T-helper 1 cell treated with Interleukin-12 subunit alpha and Interleukin-12 subunit beta and Interleukin-4 antibody, amounts not matched to agents 30 μg/mL and 1 μg/mL, for 36 hours (primary cell): Measurements from ENCODE around the gene TICAM2.
A peak's percentile ranks its signal among the peaks of the same experiment; 100 is the strongest.

Experiments used
- H3K27ac Mint-ChIP-seq: one replicate; pipeline ENCODE4 v1.8.0; 2021; ENCODE audit warnings: mild to moderate bottlenecking, mixed read lengths
- H3K27me3 Mint-ChIP-seq: one replicate; pipeline ENCODE4 v1.8.0; 2021; ENCODE audit warnings: low read depth, mixed read lengths
- H3K36me3 Mint-ChIP-seq: one replicate; pipeline ENCODE4 v1.8.0; 2021; ENCODE audit warnings: low read depth, mixed read lengths
- H3K4me1 Mint-ChIP-seq: one replicate; pipeline ENCODE4 v1.8.0; 2021; ENCODE audit warnings: low read depth, mixed read lengths
- H3K4me3 Mint-ChIP-seq: one replicate; pipeline ENCODE4 v1.8.0; 2021; ENCODE audit warnings: mild to moderate bottlenecking, moderate library complexity, mixed read lengths
- H3K9me3 Mint-ChIP-seq: one replicate; pipeline ENCODE4 v1.8.0; 2021; ENCODE audit warnings: mixed read lengths

TICAM2 gene

DNA sequence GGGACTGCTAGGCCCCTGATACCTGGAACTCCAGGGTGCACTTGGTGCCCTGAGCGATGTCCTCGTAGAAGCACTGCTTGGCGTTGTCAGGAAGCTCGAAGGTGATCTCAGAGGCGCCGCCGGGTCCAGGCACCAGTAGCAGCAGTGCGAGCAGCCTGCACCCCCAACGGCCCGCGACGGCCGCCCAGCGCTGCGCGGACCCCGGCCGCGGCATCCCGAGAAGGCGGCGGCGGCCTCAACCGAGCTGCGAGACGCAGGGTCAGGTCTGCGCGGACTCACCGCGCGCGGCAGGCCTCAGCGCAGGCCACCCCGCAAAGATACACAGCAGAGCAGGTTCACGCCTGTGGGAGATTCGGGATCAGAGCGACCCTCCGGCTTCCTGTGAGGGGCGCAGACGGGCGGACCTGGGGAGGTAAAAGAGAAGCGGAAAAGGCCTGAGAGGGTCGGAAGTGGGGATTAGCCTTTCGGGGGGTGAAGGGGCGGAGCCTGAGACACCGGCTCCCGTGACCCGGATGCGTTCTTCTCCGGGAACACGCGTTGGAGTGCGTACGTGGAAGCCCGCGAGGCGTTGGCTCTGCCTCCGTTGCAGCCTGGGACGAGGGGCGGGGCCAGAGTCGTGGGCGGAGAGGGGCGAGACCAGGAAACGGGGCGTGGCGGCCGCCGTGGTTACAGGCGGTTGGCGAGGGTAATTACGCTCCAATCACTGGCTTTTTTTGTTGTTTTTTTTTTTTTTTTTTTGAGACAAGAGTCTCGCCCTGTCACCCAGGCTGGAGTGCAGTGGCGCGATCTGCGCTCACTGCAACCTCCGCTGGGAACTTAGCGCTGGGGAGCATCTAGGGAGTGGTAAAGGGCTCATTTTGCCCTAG lies 23.5 kb upstream of the TICAM2 start, which contains the start of gene TMED7:
Gene TMED7, minus strand, starts transcription at position 458 of the 866 bp plus-strand sequence. Its CDS starts 244 bp downstream, at position 214.
- peaks cover 14% of the 10 kb centered on the region for H3K4me1 Mint-ChIP-seq
- peaks cover 9% of the 10 kb centered on the region for H3K36me3 Mint-ChIP-seq
- no peaks in the 10 kb centered on the region for H3K9me3 Mint-ChIP-seq
- no peak within 1 kb of the TSS for H3K4me3 Mint-ChIP-seq
- peaks cover 13% of the 10 kb centered on the region for H3K27me3 Mint-ChIP-seq
- peak within 1 kb of the TSS; percentile 95 for H3K27ac Mint-ChIP-seq

DNA sequence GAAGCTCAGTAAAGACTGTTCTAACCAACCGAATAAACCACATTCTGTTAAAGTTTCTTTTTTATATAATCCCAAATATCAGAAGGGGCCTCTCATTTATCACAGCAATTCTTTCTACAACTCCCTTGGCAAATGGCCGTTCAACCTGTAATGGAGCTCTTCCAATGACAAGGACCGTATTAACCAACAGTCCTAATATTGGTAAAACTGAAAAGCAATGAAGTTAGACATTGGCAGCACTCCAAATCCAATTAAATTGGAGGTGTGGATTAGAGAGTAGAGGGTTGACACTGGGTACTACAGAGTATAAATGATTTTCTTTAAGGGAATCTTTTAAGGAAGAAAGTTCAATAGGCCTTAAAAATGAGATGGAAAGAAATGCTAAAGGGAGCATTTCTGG lies 22.7 kb upstream of the TICAM2 start:
- Mint-ChIP-seq H3K27me3 (peaks cover 9% of the 10 kb centered on the region), H3K4me3 (no peak overlapping the region), H3K27ac (peak overlapping the region; percentile 41)

DNA sequence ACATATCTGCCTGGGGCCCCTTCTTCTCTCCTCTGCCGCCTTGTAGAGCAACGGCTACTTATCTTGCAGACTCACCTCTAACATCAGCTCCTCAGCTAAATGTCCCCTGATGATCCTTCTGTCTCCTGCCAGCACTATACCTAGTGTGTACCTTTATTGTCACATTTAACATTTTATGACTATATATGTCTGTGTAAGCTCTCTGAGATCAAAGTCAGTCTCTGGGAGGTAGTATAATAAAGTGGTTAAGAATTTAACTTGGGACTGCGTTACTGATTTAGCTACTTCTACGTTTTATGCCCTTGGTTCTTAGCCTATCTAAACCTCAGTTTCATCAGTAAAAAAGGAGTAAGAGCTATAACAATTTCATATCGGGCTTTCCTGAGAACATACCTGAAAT lies 21.4 kb upstream of the TICAM2 start:
- H3K27me3 Mint-ChIP-seq = no peaks in the 10 kb centered on the region
- H3K4me3 Mint-ChIP-seq = no peak overlapping the region
- peaks cover 14% of the 10 kb centered on the region for H3K4me1 Mint-ChIP-seq
- H3K27ac Mint-ChIP-seq = no peak overlapping the region
- no peaks in the 10 kb centered on the region for H3K9me3 Mint-ChIP-seq
- peaks cover 19% of the 10 kb centered on the region for H3K36me3 Mint-ChIP-seq

More for the DNA sequence above, 22.7 kb upstream of the TICAM2 start:
- Mint-ChIP-seq H3K36me3 (peaks cover 14% of the 10 kb centered on the region), H3K4me1 (peaks cover 14% of the 10 kb centered on the region), H3K9me3 (no peaks in the 10 kb centered on the region)

DNA sequence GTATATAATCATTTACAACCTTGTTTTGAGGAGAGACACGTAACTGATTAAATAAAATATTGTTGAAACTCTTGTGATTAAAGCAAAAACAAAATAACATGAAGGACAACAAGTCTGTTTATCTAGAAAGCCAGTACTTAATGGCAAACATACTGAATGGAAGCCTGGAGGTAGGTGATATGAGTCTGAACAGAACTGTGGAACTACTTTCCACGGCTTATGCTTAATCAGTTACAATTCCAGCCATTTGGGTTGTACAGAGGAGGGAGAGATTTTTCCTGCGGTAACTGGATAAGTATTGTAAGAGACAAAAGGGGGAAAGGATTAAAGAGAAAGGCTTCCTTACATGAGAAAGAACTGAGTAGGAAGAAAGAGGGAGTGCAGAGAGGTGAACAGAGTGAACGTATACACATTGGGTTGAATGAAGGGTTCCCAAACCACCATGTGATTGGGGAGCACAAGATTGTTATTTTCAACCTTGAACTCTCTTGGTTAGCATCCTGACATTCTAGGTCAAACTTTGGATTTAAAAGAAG lies 19.2 kb upstream of the TICAM2 start:
- Mint-ChIP-seq H3K36me3 (peaks cover 29% of the 10 kb centered on the region), H3K27ac (no peak overlapping the region), H3K27me3 (no peaks in the 10 kb centered on the region), H3K4me1 (peaks cover 18% of the 10 kb centered on the region), H3K9me3 (no peaks in the 10 kb centered on the region), H3K4me3 (no peak overlapping the region)

DNA sequence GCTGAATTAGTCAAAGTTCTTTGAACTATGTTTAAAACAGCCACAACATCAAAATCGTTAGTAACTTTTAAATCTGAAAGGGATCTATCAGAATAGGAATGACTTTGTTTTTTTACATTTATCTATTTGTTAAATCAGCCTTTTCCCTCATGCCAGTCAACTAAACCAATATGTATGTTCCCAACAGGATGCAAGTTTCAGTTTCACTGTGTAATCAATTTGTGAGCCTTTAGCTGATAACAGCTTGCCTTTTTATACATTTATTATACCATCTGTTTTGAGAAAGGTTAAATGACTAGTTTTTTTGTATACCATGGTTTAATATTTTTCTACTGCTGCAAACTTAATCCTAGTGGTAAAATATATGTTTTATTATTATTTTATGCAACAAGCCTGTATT lies 14.6 kb upstream of the TICAM2 start:
- Mint-ChIP-seq H3K4me1 (peaks cover 11% of the 10 kb centered on the region), H3K4me3 (no peak overlapping the region), H3K9me3 (no peaks in the 10 kb centered on the region), H3K36me3 (peaks cover 46% of the 10 kb centered on the region), H3K27me3 (no peaks in the 10 kb centered on the region), H3K27ac (no peak overlapping the region)

DNA sequence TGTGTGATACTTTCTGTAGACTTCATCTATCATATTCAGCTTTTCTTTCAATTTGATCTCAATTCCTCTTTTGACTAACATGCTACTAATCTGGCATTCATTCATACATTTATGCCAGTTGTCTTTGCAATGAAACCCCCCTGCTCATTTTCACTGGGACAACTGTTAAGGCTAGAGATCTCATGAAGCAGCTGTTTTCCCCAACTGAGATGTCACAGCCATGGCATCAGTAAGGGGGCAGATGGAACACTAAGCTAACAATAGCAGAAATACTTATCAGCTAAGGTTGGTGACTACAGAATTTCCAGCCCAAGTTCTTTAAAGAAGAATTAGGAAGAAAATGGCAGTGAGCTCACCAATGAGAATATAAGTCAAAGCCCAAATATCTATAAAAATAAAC lies 14.2 kb upstream of the TICAM2 start:
- H3K36me3 Mint-ChIP-seq = peaks cover 46% of the 10 kb centered on the region

DNA sequence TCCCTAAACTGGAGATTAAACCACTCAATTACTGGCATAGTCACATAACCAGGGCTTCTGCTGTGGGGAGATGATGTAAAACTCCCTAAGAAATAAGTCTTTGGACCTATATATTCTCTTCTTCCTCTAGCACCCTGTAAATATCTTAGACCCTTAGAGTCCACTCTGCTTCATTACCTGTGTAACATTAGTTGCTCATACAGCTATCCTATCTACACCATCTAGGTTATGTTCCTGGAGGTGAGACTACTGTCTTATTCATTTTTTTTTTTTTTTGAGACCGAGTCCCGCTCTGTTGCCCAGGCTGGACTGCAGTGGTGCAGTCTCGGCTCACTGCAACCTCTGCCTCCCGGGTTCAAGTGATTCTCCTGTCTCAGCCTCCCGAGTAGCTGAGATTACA lies 9.6 kb upstream of the TICAM2 start:
- H3K4me1 Mint-ChIP-seq = peaks cover 9% of the 10 kb centered on the region
- H3K9me3 Mint-ChIP-seq = no peaks in the 10 kb centered on the region
- no peaks in the 10 kb centered on the region for H3K27me3 Mint-ChIP-seq
- H3K4me3 Mint-ChIP-seq = no peak overlapping the region
- H3K36me3 Mint-ChIP-seq = peaks cover 36% of the 10 kb centered on the region
- no peak overlapping the region for H3K27ac Mint-ChIP-seq

More for the DNA sequence above, 14.2 kb upstream of the TICAM2 start:
- no peaks in the 10 kb centered on the region for H3K9me3 Mint-ChIP-seq
- no peak overlapping the region for H3K4me3 Mint-ChIP-seq
- H3K4me1 Mint-ChIP-seq = peaks cover 10% of the 10 kb centered on the region
- no peaks in the 10 kb centered on the region for H3K27me3 Mint-ChIP-seq
- H3K27ac Mint-ChIP-seq = no peak overlapping the region

DNA sequence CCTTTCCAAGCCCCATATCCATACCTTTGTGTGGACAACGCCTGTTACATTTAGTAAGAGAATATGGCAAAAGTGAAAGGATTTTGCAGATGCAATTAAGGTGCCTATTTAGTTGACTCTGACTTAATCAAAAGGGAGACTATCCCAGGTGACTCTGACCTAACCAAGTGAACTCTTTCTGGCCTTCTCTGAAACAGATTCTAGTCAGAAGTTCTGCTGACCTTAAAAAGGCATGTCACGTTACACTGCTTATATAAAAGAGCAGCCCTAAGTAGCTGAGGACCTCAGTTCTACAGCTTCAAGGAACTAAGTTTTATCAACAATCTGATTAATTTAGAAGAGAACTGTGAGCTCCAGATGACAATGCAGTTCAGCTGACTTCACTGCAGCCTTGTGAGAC lies 5.7 kb upstream of the TICAM2 start:
- H3K36me3 Mint-ChIP-seq = peaks cover 34% of the 10 kb centered on the region
- peaks cover 8% of the 10 kb centered on the region for H3K4me1 Mint-ChIP-seq
- H3K9me3 Mint-ChIP-seq = no peaks in the 10 kb centered on the region
- H3K27ac Mint-ChIP-seq = no peak overlapping the region
- no peak overlapping the region for H3K4me3 Mint-ChIP-seq
- no peaks in the 10 kb centered on the region for H3K27me3 Mint-ChIP-seq

DNA sequence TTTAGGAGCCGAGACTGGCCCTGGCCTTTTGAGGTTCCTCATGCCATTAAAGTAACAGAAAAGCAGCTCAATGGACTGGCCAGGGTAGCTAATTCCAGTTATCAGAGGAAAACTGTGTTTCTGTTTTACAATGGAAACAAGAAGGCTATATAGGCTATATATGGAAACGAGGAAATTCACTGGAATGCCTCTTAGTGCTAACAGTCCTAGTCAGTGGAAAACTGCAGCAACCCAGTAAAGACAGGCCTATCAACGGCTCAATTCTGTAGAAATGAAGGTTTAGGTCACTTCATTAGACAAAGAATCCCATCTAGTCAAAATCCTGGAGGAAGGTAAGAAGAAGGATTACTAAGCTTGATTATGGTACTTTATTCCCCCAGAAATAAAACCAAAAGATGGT lies 3.2 kb upstream of the TICAM2 start:
- peaks cover 16% of the 10 kb centered on the region for H3K4me1 Mint-ChIP-seq
- peaks cover 33% of the 10 kb centered on the region for H3K36me3 Mint-ChIP-seq
- H3K4me3 Mint-ChIP-seq = no peak overlapping the region
- H3K9me3 Mint-ChIP-seq = no peaks in the 10 kb centered on the region
- H3K27ac Mint-ChIP-seq = no peak overlapping the region
- no peaks in the 10 kb centered on the region for H3K27me3 Mint-ChIP-seq

DNA sequence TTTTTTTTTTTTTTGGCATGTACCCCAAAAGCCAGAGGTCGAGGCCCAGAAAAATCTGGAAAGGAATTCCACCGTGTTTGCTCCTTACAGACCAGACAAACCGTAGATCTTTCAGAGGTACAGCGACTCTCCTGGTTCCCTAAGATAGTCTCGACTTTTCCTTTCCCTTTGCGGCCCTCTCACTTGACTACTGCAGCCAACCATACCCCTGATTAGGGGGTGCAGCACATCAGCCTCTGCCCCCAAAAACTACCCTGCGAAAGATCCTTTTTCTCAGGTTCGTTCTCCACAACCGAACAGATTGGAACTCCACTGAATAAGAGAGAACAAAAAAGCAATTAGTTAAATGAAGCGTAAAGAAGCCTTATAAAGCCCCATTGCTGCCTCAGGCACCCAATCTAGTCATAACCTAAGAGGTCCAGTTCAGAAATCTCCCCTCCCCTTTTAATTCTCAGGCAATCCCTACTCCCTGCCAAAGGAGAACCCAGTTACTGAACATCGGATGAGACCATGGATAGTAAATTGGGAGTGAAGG lies 379 bp upstream of the TICAM2 start:
- H3K9me3 Mint-ChIP-seq = no peaks in the 10 kb centered on the region
- peak overlapping the region; percentile 89 for H3K27ac Mint-ChIP-seq
- H3K27me3 Mint-ChIP-seq = no peaks in the 10 kb centered on the region
- H3K4me1 Mint-ChIP-seq = peaks cover 29% of the 10 kb centered on the region
- H3K4me3 Mint-ChIP-seq = peak overlapping the region; percentile 78
- peaks cover 28% of the 10 kb centered on the region for H3K36me3 Mint-ChIP-seq

DNA sequence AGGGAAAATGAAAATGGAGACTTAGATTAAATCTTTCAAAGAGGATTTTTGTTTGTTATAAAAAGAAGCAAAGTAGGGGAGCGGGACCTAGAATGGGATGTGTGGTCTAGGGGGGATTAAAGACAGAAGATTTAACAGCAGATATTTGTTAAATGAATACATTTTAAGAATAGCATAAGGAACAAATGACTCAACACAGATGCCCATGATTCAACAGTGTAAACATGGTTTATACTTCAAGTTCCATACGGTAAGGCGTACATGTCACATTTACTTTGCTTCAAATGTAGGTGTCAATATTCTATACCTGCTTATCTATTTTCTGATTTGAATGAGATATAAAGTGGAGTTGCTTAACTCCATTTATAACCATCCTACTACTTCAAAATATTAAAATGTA lies 1.5 kb downstream of the TICAM2 start:
- peak overlapping the region; percentile 59 for H3K4me3 Mint-ChIP-seq
- peaks cover 21% of the 10 kb centered on the region for H3K36me3 Mint-ChIP-seq
- H3K9me3 Mint-ChIP-seq = no peaks in the 10 kb centered on the region
- H3K27me3 Mint-ChIP-seq = no peaks in the 10 kb centered on the region
- H3K4me1 Mint-ChIP-seq = peaks cover 27% of the 10 kb centered on the region
- peak overlapping the region; percentile 11 for H3K27ac Mint-ChIP-seq

DNA sequence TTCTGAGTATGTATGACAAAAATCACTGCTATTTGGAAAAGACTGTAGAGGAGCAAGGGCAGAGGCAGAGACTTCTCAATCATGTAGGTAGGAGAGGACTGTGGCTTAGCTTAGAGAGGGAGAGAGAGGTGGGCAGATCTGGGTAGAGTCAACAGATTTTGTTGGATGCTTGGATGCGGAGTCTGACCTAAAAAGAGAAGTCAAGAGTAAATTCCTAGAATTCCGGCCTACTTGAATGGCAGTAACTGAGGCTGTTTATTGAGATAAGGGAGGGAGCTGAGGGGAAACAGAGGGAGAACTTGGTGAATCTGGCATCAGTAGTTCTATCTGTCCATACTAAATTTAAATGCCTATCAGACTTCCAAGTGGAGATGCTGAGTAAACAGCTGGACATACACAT lies 2.4 kb downstream of the TICAM2 start:
- Mint-ChIP-seq H3K27ac (peak overlapping the region; percentile 43), H3K4me1 (peaks cover 27% of the 10 kb centered on the region)

DNA sequence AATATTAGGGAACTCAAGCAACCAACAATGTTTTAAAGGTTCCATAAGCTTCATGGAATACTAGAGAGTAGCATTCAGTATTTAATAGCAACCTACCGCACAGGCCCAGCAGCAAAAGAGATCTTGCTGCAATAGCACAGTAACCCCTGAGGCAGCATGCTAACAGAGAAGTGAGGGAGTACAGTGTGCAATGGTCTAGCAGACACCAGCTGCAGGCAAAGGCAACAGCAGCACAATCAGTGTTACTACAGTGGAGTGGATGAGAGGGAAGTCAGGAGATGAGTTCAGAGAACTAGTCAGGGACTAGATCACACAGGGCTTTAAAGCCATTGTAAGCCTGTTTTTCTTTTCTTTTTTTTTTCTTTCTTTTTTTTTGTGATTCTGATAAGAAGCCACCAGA lies 2.8 kb downstream of the TICAM2 start:
- Mint-ChIP-seq H3K36me3 (peaks cover 20% of the 10 kb centered on the region), H3K27me3 (no peaks in the 10 kb centered on the region), H3K4me3 (peak overlapping the region; percentile 51), H3K27ac (peak overlapping the region; percentile 43), H3K9me3 (no peaks in the 10 kb centered on the region), H3K4me1 (peaks cover 27% of the 10 kb centered on the region)

More for the DNA sequence above, 2.4 kb downstream of the TICAM2 start:
- peak overlapping the region; percentile 19 for H3K4me3 Mint-ChIP-seq
- no peaks in the 10 kb centered on the region for H3K27me3 Mint-ChIP-seq
- H3K9me3 Mint-ChIP-seq = no peaks in the 10 kb centered on the region
- peaks cover 22% of the 10 kb centered on the region for H3K36me3 Mint-ChIP-seq

DNA sequence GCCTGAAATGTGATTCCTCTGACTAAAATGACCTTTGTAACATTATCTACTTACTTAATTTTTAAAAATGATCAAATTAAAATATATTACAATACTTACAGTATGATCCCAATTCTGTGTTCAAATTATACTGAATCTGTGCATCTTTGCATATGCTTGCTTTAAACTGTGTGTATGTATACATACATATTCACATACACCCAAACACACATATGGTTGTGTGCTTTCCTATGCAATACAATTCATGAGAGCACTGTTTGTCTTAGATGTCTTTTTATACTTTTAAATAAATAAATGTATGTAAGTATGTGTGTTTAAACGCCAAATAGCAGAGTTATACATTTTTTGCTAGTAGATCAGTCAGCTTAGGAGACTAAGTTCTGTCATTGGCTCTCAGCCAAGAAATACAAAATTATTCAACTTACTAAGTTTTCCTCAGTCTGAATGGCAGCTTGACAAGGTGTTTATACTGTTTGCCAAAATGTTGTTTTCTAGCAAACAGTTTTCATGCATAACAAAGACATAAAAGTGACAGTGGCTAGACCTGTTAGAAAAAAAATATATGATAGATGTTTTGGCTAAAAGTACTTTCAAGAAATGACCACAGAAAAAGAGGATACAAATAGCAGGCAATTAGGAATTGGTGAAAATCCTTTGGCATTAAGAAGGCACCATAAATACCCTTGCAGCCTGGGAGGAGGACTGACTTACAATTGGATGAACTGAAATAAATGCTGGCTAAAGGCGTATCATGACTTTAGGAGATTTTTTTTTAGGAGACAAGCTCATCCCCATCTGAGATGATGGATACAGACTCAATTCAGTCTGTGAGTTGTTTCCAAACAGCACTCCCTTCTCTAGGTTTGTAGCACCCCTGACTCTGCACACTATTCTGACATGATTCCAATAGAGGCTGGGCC lies 7.9 kb downstream of the TICAM2 start:
- Mint-ChIP-seq H3K4me3 (no peak overlapping the region), H3K36me3 (peaks cover 4% of the 10 kb centered on the region), H3K27ac (no peak overlapping the region), H3K27me3 (peaks cover 3% of the 10 kb centered on the region), H3K9me3 (no peaks in the 10 kb centered on the region), H3K4me1 (peaks cover 6% of the 10 kb centered on the region)
